ENCODE results near the gene IL17RE. TPM values are rescaled to one million over a fixed set of nuclear protein-coding genes. Genes with fewer than 3 reads are reported as not detected.
A peak's percentile ranks its signal among the peaks of the same experiment; 100 is the strongest.

The IL17RE gene
- total and polyA plus RNA-seq, 9 of the 15 experiments (the other 6 are each of a cell fraction or from before 2014, with no cell fraction given): 0.32 to 1.9 (median 0.51) TPM; not detected in 4

GRCh38 chr3:9890249-9891071 lies 12.2 kb upstream of the IL17RE start, which contains the start of gene JAGN1 (continued):
- peak; percentile 86 for TF ChIP-seq MGA (IDR thresholded peaks at IDR 0.05)
- no peak; the same call in 1 of the 2 replicates for TF ChIP-seq NR2C1 (IDR thresholded peaks at IDR 0.05)
- TF ChIP-seq NR2C1 (tag; IDR thresholded peaks at IDR 0.05): peak; percentile 70
- no peak for TF ChIP-seq FOS (IDR thresholded peaks at IDR 0.05; ENCODE audit: extremely low read depth, insufficient read length)
- no peak for TF ChIP-seq ZNF277 (CRISPR knock-in tag; IDR thresholded peaks at IDR 0.05; ENCODE audit: borderline replicate concordance)
- TF ChIP-seq ZNF639 (CRISPR knock-in tag; conservative IDR thresholded peaks at IDR 0.05 in 1 of 2, IDR thresholded peaks at IDR 0.05 in 1 of 2): 0 out of 4 replicates have a peak, but pooled peaks of 1 of the 2 experiments have one; percentile 68
- TF ChIP-seq NR3C1 (CRISPR knock-in tag; IDR thresholded peaks at IDR 0.05): no peak
- 0 out of 2 replicates have a peak, but pooled peaks have one; percentile 80 for TF ChIP-seq ERF (CRISPR knock-in tag; IDR thresholded peaks at IDR 0.05)
- peak; percentile 37; the same call in 1 of the 2 replicates for TF ChIP-seq HNRNPL (IDR thresholded peaks at IDR 0.05; ENCODE audit: low read depth, low read length)
- TF ChIP-seq ATF3 (IDR thresholded peaks at IDR 0.05): no peak
- no peak; the same call in 1 of the 2 replicates for TF ChIP-seq ATF3 (CRISPR knock-in tag; conservative IDR thresholded peaks at IDR 0.05)

Measured in K562 (cell line).